Hepatocyte (in vitro differentiated cells): ENCODE measurements around the gene VPS16. TPM values are rescaled to one million over a fixed set of nuclear protein-coding genes. Genes with fewer than 3 reads are reported as not detected.
A peak's percentile ranks its signal among the peaks of the same experiment; 100 is the strongest.

Source experiments
- DNase-seq: peaks from one replicate; pipeline ENCODE4 v3.0.0-alpha.2; 2016; ENCODE audit warnings: low spot score
- H2AFZ ChIP-seq: fragments of 200-600 bp; sonication (generic); 2 replicates; pipeline ENCODE4 v1.6.0; 2016; ENCODE audit warnings: antibody characterized with exemption, mild to moderate bottlenecking
- H3K27ac ChIP-seq: fragments of 200-600 bp; sonication (generic); 2 replicates; pipeline ENCODE4 v1.5.1; 2016; ENCODE audit warnings: mild to moderate bottlenecking
- H3K27me3 ChIP-seq: fragments of 200-600 bp; sonication (generic); 2 replicates; pipeline ENCODE4 v1.6.1; 2016
- H3K36me3 ChIP-seq: fragments of 200-600 bp; sonication (generic); replicated peaks from 2 replicates; pipeline ENCODE4 v1.5.1; 2016; ENCODE audit warnings: low read depth; ENCODE audit not compliant: insufficient read depth
- H3K4me1 ChIP-seq: fragments of 200-600 bp; sonication (generic); 2 replicates; pipeline ENCODE4 v1.5.1; 2016; ENCODE audit warnings: mild to moderate bottlenecking, moderate library complexity; ENCODE audit not compliant: insufficient read depth
- H3K4me2 ChIP-seq: fragments of 200-600 bp; sonication (generic); 2 replicates; pipeline ENCODE4 v1.6.0; 2016
- H3K4me3 ChIP-seq: fragments of 200-600 bp; sonication (generic); 2 replicates; pipeline ENCODE4 v1.5.1; 2016; ENCODE audit warnings: mild to moderate bottlenecking
- H3K79me2 ChIP-seq: fragments of 200-600 bp; sonication (generic); 2 replicates; pipeline ENCODE4 v1.6.0; 2017; ENCODE audit warnings: mild to moderate bottlenecking
- H3K9me2 ChIP-seq: fragments of 200-600 bp; sonication (generic); replicated peaks from 2 replicates; pipeline ENCODE4 v1.6.0; 2017; ENCODE audit warnings: mild to moderate bottlenecking; ENCODE audit not compliant: insufficient read depth
- H3K9me3 ChIP-seq: fragments of 200-600 bp; sonication (generic); 2 replicates; pipeline ENCODE4 v1.5.1; 2016; ENCODE audit warnings: low read depth, mild to moderate bottlenecking
- H4K20me1 ChIP-seq: fragments of 200-600 bp; sonication (generic); 2 replicates; pipeline ENCODE4 v1.6.0; 2016; ENCODE audit warnings: mild to moderate bottlenecking; ENCODE audit not compliant: insufficient read depth, poor library complexity, severe bottlenecking
- CTCF ChIP-seq: fragments of 200-600 bp; sonication (generic); IDR thresholded peaks from 2 replicates; pipeline ENCODE4 v1.5.1; 2016; ENCODE audit warnings: antibody characterized with exemption, mild to moderate bottlenecking; ENCODE audit not compliant: poor library complexity
- EZH2 ChIP-seq: fragments of 200-600 bp; sonication (generic); IDR thresholded peaks from 2 replicates; pipeline ENCODE4 v1.6.1; 2016; ENCODE audit warnings: antibody characterized with exemption, mild to moderate bottlenecking, borderline replicate concordance
- EZH2phosphoT487 ChIP-seq: fragments of 200-600 bp; sonication (generic); IDR thresholded peaks from one replicate; pipeline ENCODE4 v1.6.1; 2018; ENCODE audit warnings: antibody characterized with exemption, mild to moderate bottlenecking, low read depth, moderate library complexity; ENCODE audit not compliant: unreplicated experiment, severe bottlenecking
- WGBS: methylation state at CpG from one replicate; pipeline ENCODE4 v1.1.6; 2016; ENCODE audit warnings: low lambda C conversion rate; ENCODE audit errors: missing lambda C conversion rate; 5-methylcytosine and 5-hydroxymethylcytosine counted together
- polyA plus RNA-seq: library from polyadenylated mRNA; unstranded; fragments of >200 nt; fragmentation: Nextera tagmentation; extraction: Ambion mirVana; gene quantifications from 2 replicates; pipeline ENCODE4 v1.2.1, GENCODE V29; 2016
- total RNA-seq: library from RNA; depleted of rRNA; stranded (reverse); fragments of >200 nt; gene quantifications from 2 replicates; pipeline ENCODE4 v1.2.3, GENCODE V29; 2014

Gene VPS16
- total and polyA plus RNA-seq, 2 experiments from 2014 or later = 34.6 to 42.9 TPM

- DNase-seq = no peak
- no peaks in the 10 kb centered on the region for H3K4me1 ChIP-seq
- H3K9me3 ChIP-seq = no peaks in the 10 kb centered on the region
- WGBS = 89% methylated on average over 2 of the region's 2 CpGs
- no peaks in the 10 kb centered on the region for H3K27me3 ChIP-seq
- H3K4me2 ChIP-seq = no peak overlapping the region
- H3K4me3 ChIP-seq = no peak overlapping the region
- no peaks in the 10 kb centered on the region for H3K9me2 ChIP-seq
- peaks cover 21% of the 10 kb centered on the region for H3K79me2 ChIP-seq
- H3K27ac ChIP-seq = no peak overlapping the region
- TF ChIP-seq EZH2phosphoT487 (no peak), EZH2 (no peak), CTCF (no peak)
- H4K20me1 ChIP-seq = no peaks in the 10 kb centered on the region
- no peaks in the 10 kb centered on the region for H3K36me3 ChIP-seq
- no peak overlapping the region for H2AFZ ChIP-seq
Measured at GRCh38 chr20:2909953-2910352, 69.4 kb downstream of the VPS16 start.

GRCh38 chr20:2911200-2911599 lies 70.7 kb downstream of the VPS16 start:
- Histone ChIP-seq H2AFZ (no peak overlapping the region), H3K27ac (no peak overlapping the region), H3K4me3 (no peak overlapping the region), H3K79me2 (peaks cover 23% of the 10 kb centered on the region), H3K4me1 (no peaks in the 10 kb centered on the region), H3K9me3 (no peaks in the 10 kb centered on the region), H3K4me2 (no peak overlapping the region), H3K36me3 (no peaks in the 10 kb centered on the region), H3K27me3 (no peaks in the 10 kb centered on the region), H4K20me1 (no peaks in the 10 kb centered on the region), H3K9me2 (no peaks in the 10 kb centered on the region)
- TF ChIP-seq EZH2phosphoT487 (no peak), CTCF (no peak), EZH2 (no peak)
- DNase-seq = no peak

- H3K4me1 ChIP-seq = peaks cover 7% of the 10 kb centered on the region
- no peak overlapping the region for H3K4me3 ChIP-seq
- no peaks in the 10 kb centered on the region for H3K27me3 ChIP-seq
- H3K9me2 ChIP-seq = no peaks in the 10 kb centered on the region
- H3K36me3 ChIP-seq = no peaks in the 10 kb centered on the region
- H3K9me3 ChIP-seq = no peaks in the 10 kb centered on the region
- peaks cover 32% of the 10 kb centered on the region for H3K79me2 ChIP-seq
- no peaks in the 10 kb centered on the region for H4K20me1 ChIP-seq
- peak; percentile 43 for DNase-seq
- H2AFZ ChIP-seq = no peak overlapping the region
- no peak overlapping the region for H3K4me2 ChIP-seq
- H3K27ac ChIP-seq = no peak overlapping the region
- no peak for TF ChIP-seq EZH2
- peak; percentile 49 for TF ChIP-seq CTCF
- TF ChIP-seq EZH2phosphoT487 = no peak
Measured at GRCh38 chr20:2914160-2914559, 73.6 kb downstream of the VPS16 start.

Other genes starting within 250 kb of the VPS16 start
- gene NOP56, start 188.1 kb upstream of the VPS16 start, total RNA-seq = 102 TPM in 2 replicates
- gene NOP56, start 188.1 kb upstream of the VPS16 start, polyA plus RNA-seq = 190 and 192 TPM in 2 replicates
- gene IDH3B, start 176.5 kb upstream of the VPS16 start, total RNA-seq = 91.4 and 93.8 TPM in 2 replicates
- 91.1 and 128 TPM in 2 replicates for gene IDH3B, start 176.5 kb upstream of the VPS16 start, polyA plus RNA-seq
- gene EBF4, start 148.0 kb upstream of the VPS16 start, total RNA-seq = 10.7 and 11.6 TPM in 2 replicates
- gene EBF4, start 148.0 kb upstream of the VPS16 start, polyA plus RNA-seq = 17.9 and 27.1 TPM in 2 replicates
- gene CPXM1, start 40.1 kb upstream of the VPS16 start, total RNA-seq = 47.9 and 57.8 TPM in 2 replicates
- gene CPXM1, start 40.1 kb upstream of the VPS16 start, polyA plus RNA-seq = 66.3 and 82.5 TPM in 2 replicates
- gene C20orf141, start 25.8 kb upstream of the VPS16 start, total RNA-seq = not detected in 2 replicates
- gene C20orf141, start 25.8 kb upstream of the VPS16 start, polyA plus RNA-seq = 0.68 TPM in 1 of 2 replicates, not detected in the other
- gene TMEM239, start 24.4 kb upstream of the VPS16 start, total RNA-seq = not detected in 2 replicates
- not detected in 2 replicates for gene TMEM239, start 24.4 kb upstream of the VPS16 start, polyA plus RNA-seq
- 36.8 and 43.0 TPM in 2 replicates for gene PCED1A, start 90 bp upstream of the VPS16 start, total RNA-seq
- gene PCED1A, start 90 bp upstream of the VPS16 start, polyA plus RNA-seq = 41.2 and 54.2 TPM in 2 replicates
- 51.8 and 54.7 TPM in 2 replicates for gene PTPRA, start 32.7 kb downstream of the VPS16 start, total RNA-seq
- 36.7 and 45.1 TPM in 2 replicates for gene PTPRA, start 32.7 kb downstream of the VPS16 start, polyA plus RNA-seq
- gene GNRH2, start 202.9 kb downstream of the VPS16 start, total RNA-seq = 27.0 and 33.8 TPM in 2 replicates
- 93.8 and 131 TPM in 2 replicates for gene GNRH2, start 202.9 kb downstream of the VPS16 start, polyA plus RNA-seq
- gene MRPS26, start 205.3 kb downstream of the VPS16 start, total RNA-seq = 84.4 and 89.2 TPM in 2 replicates
- gene MRPS26, start 205.3 kb downstream of the VPS16 start, polyA plus RNA-seq = 150 and 174 TPM in 2 replicates
- gene OXT, start 230.9 kb downstream of the VPS16 start, total RNA-seq = 0.92 TPM in 1 of 2 replicates, not detected in the other
- gene OXT, start 230.9 kb downstream of the VPS16 start, polyA plus RNA-seq = 3.4 and 4.3 TPM in 2 replicates
- gene AVP, start 244.0 kb downstream of the VPS16 start, total RNA-seq = 0.67 TPM in 1 of 2 replicates, not detected in the other
- 1.2 and 1.3 TPM in 2 replicates for gene AVP, start 244.0 kb downstream of the VPS16 start, polyA plus RNA-seq